Measurements from ENCODE around the gene RAB11FIP3.

Gene RAB11FIP3

DNA sequence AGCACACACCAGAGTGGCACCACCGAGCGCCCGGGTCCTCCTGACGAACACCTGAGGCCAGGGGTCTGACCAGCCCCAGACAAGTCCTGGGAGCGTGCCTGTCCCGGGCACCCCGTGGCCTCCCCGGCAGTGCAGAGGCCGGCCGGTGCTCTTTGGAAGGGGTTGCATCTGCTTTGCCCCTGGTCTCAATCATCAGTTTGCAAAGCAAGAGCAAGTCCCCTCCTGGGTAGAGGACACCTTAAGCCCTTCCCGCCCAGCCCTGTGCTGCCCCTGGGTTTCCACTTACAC lies 90.4 kb downstream of the RAB11FIP3 start:
- DNase-seq (ENCODE audit: low read depth, low spot score), result no peak

GRCh38 chr16:516301-516700 lies 90.9 kb downstream of the RAB11FIP3 start:
- DNase-seq (ENCODE audit: low read depth, low spot score), result no peak

GRCh38 chr16:518858-519257 lies 93.4 kb downstream of the RAB11FIP3 start:
- DNase-seq (ENCODE audit: low read depth, low spot score), result no peak

DNA sequence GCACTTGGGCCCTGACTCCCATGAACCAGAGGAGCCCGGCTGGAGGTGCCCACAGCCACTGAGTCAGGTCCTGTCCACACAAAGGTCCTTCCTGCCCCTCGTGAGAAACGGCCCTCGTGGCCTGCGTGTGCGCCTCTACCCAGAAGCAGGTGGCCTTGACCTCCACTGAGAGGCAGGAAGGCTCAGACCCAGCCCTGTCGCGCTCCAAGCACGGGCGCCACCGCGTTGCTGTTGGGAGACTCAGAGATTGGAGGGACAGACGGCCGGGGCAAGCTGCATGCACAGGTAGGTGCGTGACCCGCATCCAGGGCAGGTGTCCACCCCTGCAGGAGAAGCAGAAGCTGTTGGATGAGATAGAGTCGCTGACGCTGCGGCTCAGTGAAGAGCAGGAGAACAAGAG lies 94.0 kb downstream of the RAB11FIP3 start:
- DNase-seq (ENCODE audit: low read depth, low spot score), result no peak

GRCh38 chr16:519841-520687 lies 94.6 kb downstream of the RAB11FIP3 start:
- DNase-seq (ENCODE audit: low read depth, low spot score), result no peak

- DNase-seq (ENCODE audit: low read depth, low spot score), result no peak
Measured at GRCh38 chr16:520847-521246, 95.4 kb downstream of the RAB11FIP3 start.

GRCh38 chr16:521381-522210 lies 96.1 kb downstream of the RAB11FIP3 start:
- no peak for DNase-seq (ENCODE audit: low read depth, low spot score)

- DNase-seq (ENCODE audit: low read depth, low spot score), result no peak
Measured at GRCh38 chr16:522320-523096, 97.1 kb downstream of the RAB11FIP3 start.

GRCh38 chr16:523097-523741 lies 97.8 kb downstream of the RAB11FIP3 start:
- DNase-seq (ENCODE audit: low read depth, low spot score), result no peak

GRCh38 chr16:524274-525040 lies 99.0 kb downstream of the RAB11FIP3 start:
- no peak for DNase-seq (ENCODE audit: low read depth, low spot score)

GRCh38 chr16:525123-525519 lies 99.7 kb downstream of the RAB11FIP3 start:
- DNase-seq (ENCODE audit: low read depth, low spot score), result no peak

GRCh38 chr16:525520-526180 lies 100.2 kb downstream of the RAB11FIP3 start:
- peak; percentile 90 for DNase-seq (ENCODE audit: low read depth, low spot score)

GRCh38 chr16:526181-527014 lies 100.9 kb downstream of the RAB11FIP3 start:
- DNase-seq (ENCODE audit: low read depth, low spot score), result peak; percentile 70

DNA sequence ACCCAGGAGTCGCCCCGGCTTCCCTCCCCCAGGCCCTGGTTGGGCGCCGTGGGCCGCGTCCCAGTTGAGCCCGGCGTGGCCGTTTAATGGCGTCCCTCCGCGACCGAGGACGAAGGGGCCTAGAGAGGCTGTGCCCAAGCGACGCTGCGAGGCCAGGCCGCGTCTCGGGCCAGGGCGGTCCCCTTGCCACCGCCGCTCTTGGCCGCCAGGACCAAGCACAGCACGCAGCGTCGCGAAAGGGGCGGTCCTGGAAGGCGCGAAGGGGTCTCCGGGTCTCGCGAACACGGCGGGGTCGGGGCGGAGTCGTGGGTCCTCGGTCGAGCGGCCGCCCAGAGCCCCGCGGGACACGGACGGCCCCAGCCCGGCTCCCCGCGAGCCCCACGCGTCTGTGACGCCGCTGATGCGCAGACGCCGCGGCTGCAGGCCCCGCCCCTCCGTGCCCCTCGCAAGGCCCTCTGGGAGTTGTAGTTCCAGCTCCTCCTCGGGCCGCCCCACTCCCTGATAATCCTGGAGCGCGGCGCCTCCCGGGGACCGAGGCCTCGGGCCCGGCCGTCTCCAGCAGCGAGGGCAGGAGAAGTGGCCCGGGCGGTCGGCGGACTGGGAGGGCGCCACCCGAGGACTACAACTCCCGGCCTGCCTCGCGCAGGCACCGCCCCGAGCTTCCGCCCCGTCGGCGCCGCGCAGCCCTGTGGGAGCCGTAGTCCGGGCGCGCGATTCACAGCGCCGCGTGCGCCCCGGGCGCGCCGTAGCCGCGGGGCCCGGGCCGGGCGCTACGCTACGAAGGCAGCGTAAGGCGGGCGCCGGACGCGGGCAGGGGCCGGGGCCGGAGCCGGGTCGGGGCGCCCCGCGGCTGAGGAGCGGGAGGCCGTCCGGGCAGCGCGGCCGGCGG lies 101.8 kb downstream of the RAB11FIP3 start, which contains the start of gene CAPN15:
Gene CAPN15, plus strand, starts transcription at position 698 of the 889 bp plus-strand sequence. CDS start 19,127 bp downstream, outside the sequence.
- peak; percentile 96 for DNase-seq (ENCODE audit: low read depth, low spot score)

GRCh38 chr16:528111-529011 lies 102.9 kb downstream of the RAB11FIP3 start:
- peak; percentile 55 for DNase-seq (ENCODE audit: low read depth, low spot score)

DNA sequence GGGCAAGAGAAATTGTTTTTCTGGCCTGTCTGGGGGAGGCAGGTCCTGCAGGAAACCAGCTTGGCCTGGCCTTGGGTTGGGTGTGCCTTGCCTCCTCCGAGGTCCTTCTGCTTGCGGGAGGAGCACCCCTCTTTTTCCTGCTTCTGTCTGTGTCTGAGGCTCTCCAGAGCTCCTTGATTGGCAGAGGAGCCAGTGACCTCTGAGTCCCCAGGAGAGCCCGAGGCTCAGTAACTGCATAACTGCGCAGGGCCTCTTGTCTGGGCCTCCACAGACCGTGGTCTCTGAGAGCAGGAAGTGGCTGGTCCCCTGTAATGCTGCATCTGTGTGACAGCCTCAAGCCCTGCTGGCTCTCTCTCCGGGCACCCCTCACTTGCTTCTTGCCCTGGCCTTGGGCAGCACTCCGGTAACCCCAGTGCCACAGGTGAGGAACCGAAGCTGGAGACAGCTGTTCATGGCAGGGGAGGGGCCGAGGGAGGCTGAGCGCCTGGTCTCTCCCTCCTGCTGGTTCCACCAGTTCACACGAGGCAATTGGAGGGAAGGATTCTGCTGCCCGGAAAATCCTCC lies 103.6 kb downstream of the RAB11FIP3 start:
- DNase-seq (ENCODE audit: low read depth, low spot score), result no peak

Data from astrocyte of the hippocampus (primary cell).